Measurements from ENCODE around the gene DPEP2.

The DPEP2 gene

DNA sequence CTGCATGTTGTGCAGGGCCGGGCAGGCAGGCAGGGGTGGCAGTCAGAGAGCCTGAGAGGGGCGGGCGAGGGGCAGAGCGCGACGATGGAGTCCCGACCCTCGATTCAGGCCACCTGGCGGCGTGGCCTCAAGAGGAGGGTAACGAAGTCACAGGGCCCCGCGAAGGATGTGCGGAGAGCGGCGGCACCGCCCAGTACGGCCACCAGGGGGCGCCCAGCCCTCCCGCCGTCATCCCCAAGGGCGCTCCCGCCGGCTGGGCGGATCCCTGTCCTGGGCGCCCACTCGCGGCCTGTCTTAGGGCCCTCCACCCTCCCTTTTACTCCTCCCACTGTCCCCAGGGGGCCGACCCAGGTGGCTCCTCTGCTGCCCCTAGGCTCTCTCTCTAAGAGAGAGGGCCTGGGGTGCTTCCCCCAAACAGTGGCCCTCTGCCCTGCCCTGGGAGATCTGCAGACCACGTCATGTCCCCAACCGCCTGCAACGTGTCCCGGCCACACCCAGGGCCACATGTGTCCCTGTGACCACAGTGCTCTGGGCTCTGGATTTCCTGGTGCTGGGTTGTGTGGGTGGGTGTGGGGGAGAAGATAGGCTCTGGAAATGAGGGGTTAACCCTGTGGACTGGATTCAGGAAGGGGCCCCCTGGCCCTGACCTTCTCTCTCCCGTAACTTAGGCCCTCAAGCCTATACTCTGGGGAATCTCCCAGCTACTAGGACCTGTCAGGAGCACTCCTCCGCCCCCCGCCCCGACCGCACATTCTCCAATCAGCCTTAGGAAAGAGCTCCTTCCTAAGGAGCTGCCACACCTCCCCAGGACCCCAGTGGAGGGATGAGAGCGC, 5.9 kb downstream of the DPEP2 start:
- Mint-ChIP-seq H3K4me3 (peak overlapping the region; percentile 69), H3K4me1 (ENCODE audit: low read depth) (peaks cover 41% of the 10 kb centered on the region), H3K27ac (peak overlapping the region; percentile 93), H3K9me3 (no peaks in the 10 kb centered on the region), H3K36me3 (ENCODE audit: low read depth) (no peaks in the 10 kb centered on the region), H3K27me3 (no peaks in the 10 kb centered on the region)
- DNase-seq = peak; percentile 92

DNA sequence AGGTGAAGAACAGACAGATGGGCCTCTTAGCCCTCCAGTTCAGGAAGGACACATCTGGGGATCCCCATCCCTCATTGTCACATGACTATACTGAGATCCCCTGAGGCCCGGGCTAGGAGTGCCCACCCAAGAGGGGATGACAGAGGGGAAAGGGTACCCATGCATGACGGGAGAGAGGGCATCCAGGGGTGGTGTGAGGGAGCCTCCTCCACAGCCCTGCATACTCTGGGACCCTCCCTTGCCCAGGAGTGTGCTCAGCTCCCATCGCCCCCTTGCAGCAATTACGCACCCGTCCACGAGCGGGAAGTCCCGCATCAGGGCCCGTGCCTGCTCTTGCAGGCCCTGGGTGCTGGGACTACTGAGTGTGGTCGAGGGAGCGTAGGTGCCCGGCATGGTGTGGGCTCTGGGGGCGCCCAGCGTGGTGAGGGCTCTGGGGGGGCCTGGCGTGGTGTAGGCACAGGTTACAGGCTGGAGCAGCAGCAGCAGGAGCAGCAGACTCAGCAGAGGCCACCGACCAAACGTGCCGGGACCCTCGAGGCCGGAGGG, 6.5 kb downstream of the DPEP2 start:
- peaks cover 39% of the 10 kb centered on the region for H3K4me1 Mint-ChIP-seq (ENCODE audit: low read depth)
- no peaks in the 10 kb centered on the region for H3K27me3 Mint-ChIP-seq
- H3K27ac Mint-ChIP-seq = peak overlapping the region; percentile 93
- H3K9me3 Mint-ChIP-seq = no peaks in the 10 kb centered on the region
- H3K36me3 Mint-ChIP-seq (ENCODE audit: low read depth) = no peaks in the 10 kb centered on the region
- H3K4me3 Mint-ChIP-seq = no peak overlapping the region
- no peak for DNase-seq

DNA sequence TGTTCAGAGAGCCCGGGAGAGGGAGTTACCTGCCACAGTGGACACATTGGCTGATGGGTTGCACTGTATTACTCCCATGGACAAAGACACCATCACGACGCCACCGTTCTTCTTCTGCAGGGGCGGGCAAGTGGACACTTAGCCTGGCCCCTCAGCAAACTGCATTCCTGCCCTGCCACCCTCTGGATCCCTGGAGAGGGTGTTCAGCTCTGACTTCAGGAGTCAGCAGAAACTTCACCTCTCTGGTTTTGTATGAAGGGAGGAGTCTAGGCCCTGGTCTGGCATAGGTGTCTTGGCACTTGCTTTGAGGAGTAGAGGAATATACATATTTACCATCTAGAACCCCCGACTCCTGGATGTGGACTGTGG, 9.3 kb downstream of the DPEP2 start:
- Mint-ChIP-seq H3K36me3 (ENCODE audit: low read depth) (no peaks in the 10 kb centered on the region), H3K27ac (no peak overlapping the region), H3K4me3 (no peak overlapping the region), H3K4me1 (ENCODE audit: low read depth) (peaks cover 22% of the 10 kb centered on the region), H3K9me3 (no peaks in the 10 kb centered on the region), H3K27me3 (no peaks in the 10 kb centered on the region)
- no peak for DNase-seq

DNA sequence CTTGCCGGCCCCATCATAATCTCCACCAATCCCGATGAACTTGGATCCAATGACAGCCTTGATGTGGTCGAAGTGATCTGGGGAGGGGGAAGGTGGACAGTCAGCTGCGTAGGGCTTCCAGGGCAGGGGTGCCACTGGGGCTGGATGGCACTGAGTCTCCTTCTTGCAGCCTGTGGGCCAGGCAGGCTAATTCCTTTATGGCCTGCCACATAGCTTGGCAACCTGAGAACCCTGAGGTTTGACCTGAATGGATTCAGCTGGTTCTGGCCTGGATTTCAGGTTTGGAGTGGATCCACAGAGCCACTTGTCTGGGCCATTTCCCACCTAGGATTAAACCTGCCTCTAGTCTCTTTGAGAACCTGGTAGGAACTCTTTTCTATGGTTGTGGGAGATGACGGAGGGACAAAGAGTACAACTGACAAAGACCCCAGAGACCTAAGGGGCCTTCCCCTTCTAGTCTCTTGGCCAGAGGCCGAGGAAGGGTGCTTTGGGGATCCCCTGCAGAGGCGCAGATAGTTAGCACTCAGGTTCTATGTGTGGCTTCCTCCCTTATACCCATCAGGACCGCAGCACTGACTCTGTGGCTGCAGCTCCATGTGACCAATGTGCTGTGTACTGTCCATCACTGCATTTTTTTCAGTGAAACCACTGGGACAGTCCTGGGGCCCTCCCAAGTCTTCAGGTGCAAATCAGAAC, 9.8 kb downstream of the DPEP2 start:
- Mint-ChIP-seq H3K36me3 (ENCODE audit: low read depth) (no peaks in the 10 kb centered on the region), H3K27ac (no peak overlapping the region), H3K27me3 (no peaks in the 10 kb centered on the region), H3K4me3 (no peak overlapping the region), H3K9me3 (no peaks in the 10 kb centered on the region), H3K4me1 (ENCODE audit: low read depth) (peaks cover 23% of the 10 kb centered on the region)
- DNase-seq = no peak

DNA sequence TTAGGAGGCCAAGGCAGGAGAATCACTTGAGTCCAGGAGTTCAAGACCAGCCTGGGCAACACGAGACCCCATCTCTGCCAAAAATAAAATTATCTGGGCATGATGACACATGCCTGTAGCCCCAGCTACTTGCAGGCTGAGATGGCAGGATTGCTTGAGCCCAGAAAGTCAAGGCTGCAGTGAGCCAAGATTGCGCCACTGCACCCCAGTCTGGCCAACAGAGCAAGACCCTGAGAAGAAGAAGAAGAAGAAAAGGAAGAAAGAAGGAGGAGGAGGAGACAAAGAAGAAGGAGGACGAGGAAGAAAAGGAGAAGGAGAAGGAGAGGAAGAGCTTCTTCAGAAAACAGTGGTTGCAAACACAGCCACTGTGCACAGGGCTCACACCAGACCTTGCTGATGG, 10.6 kb downstream of the DPEP2 start:
- peaks cover 27% of the 10 kb centered on the region for H3K4me1 Mint-ChIP-seq (ENCODE audit: low read depth)
- H3K27me3 Mint-ChIP-seq = no peaks in the 10 kb centered on the region
- H3K4me3 Mint-ChIP-seq = no peak overlapping the region
- H3K27ac Mint-ChIP-seq = no peak overlapping the region
- DNase-seq = no peak
- no peaks in the 10 kb centered on the region for H3K9me3 Mint-ChIP-seq
- H3K36me3 Mint-ChIP-seq (ENCODE audit: low read depth) = no peaks in the 10 kb centered on the region

DNA sequence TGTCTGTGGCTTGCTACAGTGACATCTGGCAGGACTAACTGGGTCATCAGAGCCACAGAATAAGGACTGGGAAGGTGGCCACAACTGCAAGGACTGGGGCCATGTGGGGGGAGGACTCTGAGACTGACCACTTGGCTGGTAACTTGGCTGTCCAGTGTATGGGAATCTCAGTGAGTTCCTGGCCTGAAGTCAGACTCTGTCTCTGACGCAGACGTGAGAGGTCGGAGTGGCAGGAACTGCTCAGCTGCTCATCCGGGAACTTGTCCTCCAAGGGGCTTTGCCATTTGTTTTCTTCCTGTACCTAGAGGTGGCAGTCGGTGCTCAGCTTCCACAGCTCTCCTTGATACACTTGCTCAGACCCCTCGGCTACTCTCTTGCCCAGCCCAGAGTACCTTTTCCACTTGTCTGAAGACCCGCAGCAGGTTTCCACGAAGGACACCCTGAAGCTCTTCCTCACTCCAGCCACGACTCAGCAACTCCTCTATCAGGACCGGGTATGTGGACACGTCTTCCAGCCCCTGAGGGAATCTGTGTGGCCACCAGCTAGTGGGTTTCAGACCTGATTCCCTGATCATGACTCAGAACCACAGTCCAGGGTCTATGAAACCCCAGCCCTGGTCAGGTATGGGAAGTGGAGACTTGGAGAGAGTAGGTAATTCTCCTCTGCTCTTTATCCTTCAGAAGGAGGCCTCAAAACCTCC, 11.7 kb downstream of the DPEP2 start:
- Mint-ChIP-seq H3K4me3 (no peak overlapping the region), H3K27me3 (no peaks in the 10 kb centered on the region), H3K36me3 (ENCODE audit: low read depth) (no peaks in the 10 kb centered on the region), H3K9me3 (no peaks in the 10 kb centered on the region), H3K4me1 (ENCODE audit: low read depth) (peaks cover 29% of the 10 kb centered on the region), H3K27ac (peak overlapping the region; percentile 58)
- DNase-seq = no peak

DNA sequence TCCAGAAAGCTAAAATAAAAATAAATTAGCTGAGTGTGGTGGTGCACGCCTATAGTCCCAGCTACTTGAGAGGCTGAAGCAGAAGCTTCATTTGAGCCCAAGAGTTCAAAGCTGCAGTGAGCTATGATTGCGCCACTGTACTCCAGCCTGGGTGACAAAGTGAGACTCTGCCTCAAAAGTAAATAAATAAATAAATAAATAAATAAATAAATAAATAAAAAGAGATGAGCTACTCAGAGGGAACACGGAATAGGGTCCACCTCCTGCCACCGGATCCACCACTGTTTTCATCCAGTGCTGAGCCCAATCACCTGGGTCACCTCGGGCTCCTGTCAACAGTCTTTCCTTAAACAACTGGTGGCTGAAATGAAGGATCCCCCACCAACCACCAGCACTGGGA, 12.3 kb downstream of the DPEP2 start:
- Mint-ChIP-seq H3K4me1 (ENCODE audit: low read depth) (peaks cover 25% of the 10 kb centered on the region), H3K4me3 (no peak overlapping the region), H3K27me3 (no peaks in the 10 kb centered on the region), H3K36me3 (ENCODE audit: low read depth) (no peaks in the 10 kb centered on the region), H3K27ac (no peak overlapping the region), H3K9me3 (no peaks in the 10 kb centered on the region)
- no peak for DNase-seq

DNA sequence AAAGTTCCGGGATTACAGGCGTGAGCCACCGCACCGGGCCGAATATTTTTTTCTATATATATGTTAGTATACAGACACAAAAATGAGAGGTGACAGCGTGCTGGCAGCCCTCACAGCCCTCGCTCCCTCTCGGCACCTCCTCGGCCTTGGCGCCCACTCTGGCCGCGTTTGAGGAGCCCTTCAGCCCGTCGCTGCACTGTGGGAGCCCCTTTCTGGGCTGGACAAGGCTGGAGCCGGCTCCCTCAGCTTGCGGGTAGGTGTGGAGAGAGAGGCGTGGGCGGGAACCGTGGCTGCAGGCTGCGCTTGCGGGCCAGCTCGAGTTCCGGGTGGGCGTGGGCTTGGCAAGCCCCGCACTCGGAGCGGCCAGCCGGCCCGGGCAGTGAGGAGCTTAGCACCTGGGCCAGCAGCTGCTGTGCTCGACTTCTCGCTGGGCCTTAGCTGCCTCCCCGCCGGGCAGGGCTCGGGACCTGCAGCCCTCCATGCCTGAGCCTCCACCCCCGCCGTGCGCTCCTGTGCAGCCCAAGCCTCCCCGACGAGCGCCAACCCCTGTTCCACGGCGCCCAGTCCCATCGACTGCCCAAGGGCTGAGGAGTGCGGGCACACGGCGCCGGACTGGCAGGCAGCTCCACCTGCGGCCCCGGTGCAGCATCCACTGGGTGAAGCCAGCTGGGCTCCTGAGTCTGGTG, 17.1 kb downstream of the DPEP2 start:
- H3K27me3 Mint-ChIP-seq = no peaks in the 10 kb centered on the region
- H3K4me3 Mint-ChIP-seq = no peak overlapping the region
- H3K27ac Mint-ChIP-seq = no peak overlapping the region

DNA sequence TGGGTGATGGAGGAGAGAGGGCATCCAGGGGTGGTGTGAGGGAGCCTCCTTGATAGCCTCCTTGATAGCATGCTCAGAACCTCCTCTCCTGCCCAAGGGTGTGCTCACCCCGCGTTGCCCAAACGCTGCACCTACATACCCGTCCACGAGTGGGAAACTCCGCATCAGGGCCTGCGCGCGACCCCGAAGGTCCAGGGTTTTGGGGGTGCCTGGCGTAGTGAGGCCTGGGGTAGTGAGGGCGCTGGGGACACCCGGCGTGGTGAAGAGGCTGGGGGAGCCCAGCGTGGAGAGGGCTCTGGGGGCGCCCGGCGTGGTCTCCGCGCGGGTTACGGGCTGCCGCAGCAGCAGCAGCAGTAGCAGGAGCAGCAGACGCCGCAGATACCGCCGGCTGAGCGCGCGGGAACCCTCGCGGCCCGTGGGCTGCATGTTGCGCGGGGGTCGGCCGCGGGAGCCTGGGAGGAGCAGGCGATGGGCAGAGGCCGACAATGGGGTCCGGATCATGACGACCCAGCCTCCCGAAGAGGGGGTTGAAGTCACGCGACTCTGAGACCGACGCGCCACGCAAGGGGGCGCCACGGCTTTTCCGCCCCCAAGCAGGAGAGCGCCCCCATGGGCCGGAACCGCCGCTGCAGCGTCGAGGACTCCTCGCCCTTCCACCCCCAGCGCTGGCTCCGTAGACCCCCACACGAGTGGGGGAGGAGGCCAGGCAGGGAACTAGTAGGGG, 19.2 kb downstream of the DPEP2 start, which contains the start of gene DPEP3:
Gene DPEP3 (minus strand): TSS at position 545 of the 724 bp plus-strand sequence. CDS start 119 bp downstream, at position 426.
- H3K4me1 Mint-ChIP-seq (ENCODE audit: low read depth) = peaks cover 26% of the 10 kb centered on the region
- no peak for DNase-seq
- no peak within 1 kb of the TSS for H3K27ac Mint-ChIP-seq
- H3K9me3 Mint-ChIP-seq = no peaks in the 10 kb centered on the region
- no peak within 1 kb of the TSS for H3K4me3 Mint-ChIP-seq
- no peaks in the 10 kb centered on the region for H3K27me3 Mint-ChIP-seq
- no peaks in the 10 kb centered on the region for H3K36me3 Mint-ChIP-seq (ENCODE audit: low read depth)

More for the DNA sequence above, 17.1 kb downstream of the DPEP2 start:
- Mint-ChIP-seq H3K9me3 (no peaks in the 10 kb centered on the region), H3K36me3 (ENCODE audit: low read depth) (no peaks in the 10 kb centered on the region), H3K4me1 (ENCODE audit: low read depth) (peaks cover 26% of the 10 kb centered on the region)
- DNase-seq = no peak

DNA sequence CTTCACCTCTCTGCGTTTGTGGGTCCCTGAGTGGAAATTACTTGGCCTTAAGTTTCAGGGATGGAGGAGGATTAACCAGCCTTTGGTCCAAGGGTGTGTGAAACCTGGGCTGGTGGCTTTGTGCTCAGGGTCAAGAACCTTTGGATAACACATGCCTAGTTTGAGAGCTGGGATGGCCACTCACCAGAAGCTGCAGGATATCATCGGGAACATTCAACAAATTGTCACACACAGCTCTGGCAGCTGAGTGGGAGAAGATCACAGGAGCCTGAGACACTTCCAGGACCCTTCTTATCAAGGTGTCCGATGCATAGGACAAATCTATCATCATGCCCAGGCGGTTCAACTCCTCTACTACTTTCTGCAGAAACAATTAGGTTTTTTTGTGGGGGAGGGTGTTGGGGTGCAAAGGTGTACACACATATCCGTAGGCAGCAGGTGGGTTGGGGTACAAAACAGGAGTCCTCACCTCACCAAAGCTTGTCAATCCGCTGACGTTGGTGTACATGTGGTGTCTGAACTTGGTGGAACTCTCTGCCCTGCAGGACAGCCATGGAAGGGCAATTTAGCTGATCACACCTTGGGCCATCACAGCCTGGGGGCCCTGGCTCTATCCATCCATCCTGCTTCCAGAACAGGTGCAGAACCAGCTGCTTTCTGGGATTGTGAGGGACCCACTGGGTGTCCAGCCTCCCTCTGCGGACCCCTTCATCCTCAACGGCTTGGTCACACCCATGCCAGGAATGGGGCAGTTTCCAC, 21.6 kb downstream of the DPEP2 start:
- no peak overlapping the region for H3K4me3 Mint-ChIP-seq
- no peaks in the 10 kb centered on the region for H3K27me3 Mint-ChIP-seq
- no peaks in the 10 kb centered on the region for H3K36me3 Mint-ChIP-seq (ENCODE audit: low read depth)
- no peak for DNase-seq
- H3K27ac Mint-ChIP-seq = no peak overlapping the region
- H3K9me3 Mint-ChIP-seq = no peaks in the 10 kb centered on the region
- peaks cover 2% of the 10 kb centered on the region for H3K4me1 Mint-ChIP-seq (ENCODE audit: low read depth)

DNA sequence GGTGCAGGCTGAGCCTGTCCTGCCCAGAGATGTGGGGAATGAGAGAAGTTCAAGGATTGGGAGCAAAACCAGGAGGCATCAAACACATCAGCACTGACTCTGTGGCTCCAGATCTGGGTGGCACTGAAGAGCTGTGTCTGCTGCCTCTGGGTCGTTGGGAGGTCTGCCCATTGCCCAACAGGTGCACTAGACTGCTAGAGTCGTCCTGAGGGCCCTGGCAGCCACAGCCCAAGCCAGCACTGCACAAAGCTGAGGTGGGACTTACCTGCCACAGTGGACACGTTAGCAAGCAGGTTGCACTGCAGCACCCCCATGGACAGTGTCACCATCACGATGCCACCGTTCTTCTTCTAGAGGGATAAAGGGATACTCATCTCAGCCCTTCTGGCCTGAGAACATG, 22.3 kb downstream of the DPEP2 start:
- H3K9me3 Mint-ChIP-seq = no peaks in the 10 kb centered on the region
- H3K27me3 Mint-ChIP-seq = no peaks in the 10 kb centered on the region
- no peaks in the 10 kb centered on the region for H3K36me3 Mint-ChIP-seq (ENCODE audit: low read depth)
- no peak overlapping the region for H3K4me3 Mint-ChIP-seq
- H3K4me1 Mint-ChIP-seq (ENCODE audit: low read depth) = peaks cover 1% of the 10 kb centered on the region
- no peak overlapping the region for H3K27ac Mint-ChIP-seq
- DNase-seq = no peak

DNA sequence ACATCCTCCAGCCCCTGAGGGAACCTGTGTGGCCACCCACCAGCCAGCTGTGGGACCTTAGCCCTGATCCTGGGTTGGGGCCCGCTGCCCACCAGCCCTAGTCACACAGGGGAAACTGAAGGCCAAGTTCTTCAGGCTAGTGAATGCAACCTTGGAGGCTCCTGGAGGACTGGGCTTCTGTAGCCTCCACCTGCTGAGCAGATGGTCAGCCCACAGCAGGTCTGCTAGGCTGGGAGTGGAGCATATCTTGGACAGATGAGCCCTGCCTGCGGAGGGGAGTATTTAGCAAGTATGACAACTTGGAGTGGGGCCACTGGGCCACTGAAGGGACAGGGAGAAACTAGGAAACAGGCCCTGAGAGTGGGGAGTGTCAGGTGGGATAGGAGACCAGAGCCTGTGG, 23.1 kb downstream of the DPEP2 start:
- no peaks in the 10 kb centered on the region for H3K27me3 Mint-ChIP-seq
- H3K4me1 Mint-ChIP-seq (ENCODE audit: low read depth) = peaks cover 1% of the 10 kb centered on the region
- H3K36me3 Mint-ChIP-seq (ENCODE audit: low read depth) = no peaks in the 10 kb centered on the region
- H3K27ac Mint-ChIP-seq = no peak overlapping the region
- no peaks in the 10 kb centered on the region for H3K9me3 Mint-ChIP-seq
- DNase-seq = no peak
- H3K4me3 Mint-ChIP-seq = no peak overlapping the region
